ENCODE results near the gene CAPN15.
"Not testable (repeated sequence)": the region's sequence is repeated elsewhere in the genome, so short reads cannot be mapped to it uniquely, and the experiment has no call there.

CAPN15 gene

GRCh38 chr16:527015-527903 is at the start of gene CAPN15:
CAPN15 (plus strand) TSS chr16:527712; CDS start chr16:546839, 19,127 bp downstream.
- DNase-seq (ENCODE audit: low spot score): peak; percentile 85

DNA sequence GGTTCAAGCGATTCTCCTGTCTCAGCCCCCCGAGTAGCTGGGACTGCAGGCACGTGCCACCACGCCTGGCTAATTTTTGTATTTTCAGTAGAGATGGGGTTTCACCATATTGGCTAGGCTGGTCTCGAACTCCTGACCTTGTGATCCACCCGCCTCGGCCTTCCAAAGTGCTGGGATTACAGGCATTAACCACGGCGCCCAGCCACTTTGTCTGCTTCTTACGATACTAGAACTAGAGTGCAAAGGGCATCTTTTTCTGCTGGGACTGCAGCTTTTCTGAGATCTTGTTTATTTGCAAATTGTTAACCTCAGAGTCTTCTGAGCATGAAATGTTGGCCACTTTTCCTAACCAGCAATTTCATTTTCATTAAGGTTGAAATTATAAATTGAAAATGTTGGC is 49.2 kb upstream of the CAPN15 start:
- not testable (repeated sequence) for DNase-seq (ENCODE audit: low spot score)

DNA sequence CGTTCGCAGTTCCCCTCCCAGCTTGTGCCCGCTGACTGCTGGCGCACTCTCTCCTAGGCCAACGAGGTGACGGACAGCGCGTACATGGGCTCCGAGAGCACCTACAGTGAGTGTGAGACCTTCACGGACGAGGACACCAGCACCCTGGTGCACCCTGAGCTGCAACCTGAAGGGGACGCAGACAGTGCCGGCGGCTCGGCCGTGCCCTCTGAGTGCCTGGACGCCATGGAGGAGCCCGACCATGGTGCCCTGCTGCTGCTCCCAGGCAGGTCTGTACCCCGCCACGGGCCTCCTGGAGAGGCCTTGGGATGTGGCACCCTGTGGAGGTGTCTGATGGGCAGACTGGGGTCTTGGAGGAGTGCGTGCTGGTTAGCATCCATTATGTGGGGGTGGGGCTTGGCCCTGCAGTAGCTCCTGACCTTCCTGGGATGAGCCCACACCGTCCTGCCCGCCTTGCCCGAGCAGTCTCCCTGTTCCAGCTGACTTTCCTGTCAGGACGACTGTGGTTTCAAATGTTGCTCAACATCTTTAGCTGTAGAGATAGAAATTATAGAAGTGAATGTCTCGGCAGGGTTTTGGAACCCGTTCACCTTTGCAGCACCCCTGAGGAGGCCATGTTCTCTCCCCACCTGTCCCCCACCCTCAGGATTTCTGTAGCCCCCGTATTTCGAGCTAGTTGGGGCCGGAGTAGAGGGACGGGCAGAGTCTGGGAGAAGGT is 44.9 kb upstream of the CAPN15 start:
- no peak for DNase-seq (ENCODE audit: low spot score)

GRCh38 chr16:483341-484075 is 44.0 kb upstream of the CAPN15 start:
- no peak for DNase-seq (ENCODE audit: low spot score)

DNA sequence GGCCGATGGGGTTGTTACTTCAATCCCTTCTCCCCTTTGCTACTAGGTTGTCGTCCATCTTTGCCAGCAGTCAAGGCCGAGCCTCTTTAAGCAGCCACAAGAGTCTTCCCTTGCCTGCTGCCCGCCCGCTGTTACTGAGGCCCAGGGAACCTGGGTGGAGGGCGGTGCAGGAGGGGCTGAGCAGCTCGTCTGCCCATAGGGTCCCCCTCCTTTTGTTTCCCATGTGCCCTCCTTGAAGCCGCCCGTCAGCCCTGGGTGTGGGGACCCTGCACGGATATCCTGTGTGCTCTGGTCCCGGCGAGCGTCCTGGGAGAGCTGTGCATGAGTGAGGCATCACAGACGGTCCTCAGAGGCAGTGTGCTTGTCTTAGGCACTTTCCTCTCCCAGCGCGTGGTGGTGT is 37.9 kb upstream of the CAPN15 start:
- DNase-seq (ENCODE audit: low spot score): no peak

DNA sequence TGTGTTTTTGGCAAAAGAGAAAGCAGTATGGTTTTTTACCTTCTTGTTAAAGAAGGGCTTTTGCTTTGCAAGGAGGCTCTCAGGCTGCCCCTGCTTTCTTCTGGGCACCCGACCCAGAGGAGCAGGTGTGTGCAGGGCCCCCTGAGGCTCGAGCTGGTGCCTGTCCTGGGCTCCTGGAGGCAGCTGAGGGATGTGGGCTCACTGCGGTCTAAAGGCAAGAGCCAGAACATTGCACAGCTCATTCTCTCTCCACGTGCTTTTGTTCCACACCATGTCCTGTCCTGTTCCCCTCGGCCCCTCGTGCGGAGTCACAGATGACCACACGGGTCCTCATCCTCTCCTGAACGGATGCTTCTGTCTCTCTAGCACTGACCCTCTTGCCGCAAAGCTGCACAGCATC is 36.7 kb upstream of the CAPN15 start:
- no peak for DNase-seq (ENCODE audit: low spot score)

DNA sequence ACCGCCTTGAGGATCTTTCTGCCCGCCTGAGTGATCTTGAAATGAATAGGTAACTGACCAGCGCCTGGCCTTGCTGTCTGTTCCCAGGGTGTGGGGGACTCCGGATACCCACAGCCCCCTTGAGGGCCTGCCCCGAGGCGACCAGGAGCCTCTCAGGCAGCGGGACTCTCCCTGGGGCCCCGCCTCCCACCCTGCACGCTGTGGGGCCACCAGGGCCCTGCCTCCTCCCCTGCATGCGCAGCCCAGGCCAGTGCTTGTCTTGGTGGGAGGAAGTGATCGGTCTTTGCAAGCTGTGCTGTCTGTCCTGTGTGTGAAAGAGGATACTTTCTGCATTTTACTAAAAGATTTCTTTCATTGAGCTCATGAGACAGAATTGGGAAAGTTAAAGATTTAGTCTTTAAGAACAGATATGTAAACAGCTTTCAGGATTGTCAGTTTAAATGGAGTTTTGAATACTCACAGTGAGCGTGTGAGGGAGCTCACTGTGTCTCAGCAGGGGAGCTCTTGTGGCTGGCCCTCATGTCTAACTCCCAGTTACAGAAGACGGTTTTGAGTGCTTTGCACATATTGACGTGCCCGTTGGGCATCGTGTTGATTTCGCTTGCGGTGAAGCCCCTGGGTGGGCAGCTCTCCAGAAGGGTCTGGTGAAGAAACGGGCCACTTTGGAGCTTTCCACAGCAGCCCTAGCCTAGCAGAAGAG is 36.1 kb upstream of the CAPN15 start:
- DNase-seq (ENCODE audit: low spot score): no peak

- no peak for DNase-seq (ENCODE audit: low spot score)
Observed at GRCh38 chr16:492211-492875, 35.2 kb upstream of the CAPN15 start.

- DNase-seq (ENCODE audit: low spot score): not testable (repeated sequence)
Observed at GRCh38 chr16:494676-495075, 32.8 kb upstream of the CAPN15 start.

- DNase-seq (ENCODE audit: low spot score): no peak
Observed at GRCh38 chr16:495127-495748, 32.3 kb upstream of the CAPN15 start.

DNA sequence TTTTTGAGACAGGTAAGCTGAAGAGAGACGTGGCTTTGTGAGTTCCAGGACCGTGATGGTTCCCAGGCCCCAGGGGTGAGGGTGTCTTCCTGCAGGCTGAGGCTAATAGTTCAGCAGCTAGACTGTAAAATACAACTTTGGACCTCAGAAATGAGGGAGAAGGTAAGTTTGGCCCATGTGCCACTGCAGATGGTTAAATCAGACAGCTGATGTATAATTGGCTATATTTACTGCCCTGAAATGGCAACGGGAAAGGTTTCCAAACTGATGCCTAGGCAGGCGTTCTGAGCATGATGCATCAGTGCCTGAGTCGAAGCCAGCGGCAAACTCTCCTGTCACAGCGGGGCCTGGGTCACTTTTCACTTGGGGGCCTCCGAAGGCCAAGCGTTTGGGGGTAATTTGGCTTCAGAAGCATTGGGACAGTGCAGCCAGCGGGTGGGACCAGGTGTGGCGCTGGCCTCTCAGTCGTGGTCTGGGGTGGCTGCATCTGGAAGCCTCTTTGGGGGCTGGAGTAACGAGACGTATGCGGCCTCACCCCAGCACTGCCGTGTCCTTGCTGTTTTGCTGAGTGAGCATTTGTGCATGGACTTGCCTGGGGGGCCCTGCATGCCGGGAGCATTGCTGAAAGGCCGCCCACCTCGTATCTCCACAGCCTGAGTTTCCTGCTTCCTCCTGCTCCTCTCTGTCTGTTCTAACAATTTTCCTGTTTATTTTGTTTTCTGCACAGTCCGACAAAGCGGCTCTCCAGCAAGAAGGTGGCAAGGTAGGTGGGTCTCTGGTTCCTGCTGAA is 31.2 kb upstream of the CAPN15 start:
- no peak for DNase-seq (ENCODE audit: low spot score)

- no peak for DNase-seq (ENCODE audit: low spot score)
Observed at GRCh38 chr16:497258-497657, 30.3 kb upstream of the CAPN15 start.

DNA sequence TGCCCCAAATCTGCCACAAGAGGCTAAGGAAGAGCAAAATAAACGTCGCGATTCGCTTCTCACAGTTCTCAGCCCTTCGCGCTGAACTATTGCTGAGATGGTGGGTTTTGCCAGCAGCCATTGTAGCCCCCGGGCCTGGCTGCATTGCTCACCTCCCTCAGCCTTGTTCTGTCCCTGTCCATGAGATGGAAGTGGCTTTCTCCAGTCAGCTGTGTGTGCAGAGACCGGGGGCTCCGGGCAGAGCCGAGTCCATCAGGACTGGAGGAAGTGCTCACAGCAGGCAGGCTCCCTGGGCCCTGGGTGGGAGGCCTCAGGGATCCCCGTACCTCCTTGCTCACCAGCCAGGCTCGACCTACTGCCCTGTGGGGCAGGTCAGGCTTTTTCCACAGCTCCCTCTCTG is 27.6 kb upstream of the CAPN15 start:
- no peak for DNase-seq (ENCODE audit: low spot score)

DNA sequence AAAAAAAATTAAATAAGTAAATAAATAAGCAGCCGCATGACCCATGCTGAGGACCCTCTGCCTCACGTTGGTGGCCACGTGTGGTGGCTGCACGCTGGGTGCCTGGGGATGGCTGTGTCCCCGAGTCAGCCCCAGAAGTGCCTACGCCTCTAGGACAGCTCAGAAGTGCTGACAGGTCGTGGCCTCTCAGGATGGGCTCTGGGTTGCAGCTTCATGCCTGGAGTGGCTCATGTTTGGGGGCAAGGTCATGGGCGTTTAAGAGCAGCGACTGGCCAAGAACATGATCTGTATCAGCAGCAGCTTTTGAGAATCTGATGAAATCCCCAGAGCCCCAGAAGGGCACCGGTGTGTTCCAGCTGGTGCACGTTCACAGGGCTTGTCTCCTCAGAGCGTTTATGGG is 26.8 kb upstream of the CAPN15 start:
- DNase-seq (ENCODE audit: low spot score): no peak

DNA sequence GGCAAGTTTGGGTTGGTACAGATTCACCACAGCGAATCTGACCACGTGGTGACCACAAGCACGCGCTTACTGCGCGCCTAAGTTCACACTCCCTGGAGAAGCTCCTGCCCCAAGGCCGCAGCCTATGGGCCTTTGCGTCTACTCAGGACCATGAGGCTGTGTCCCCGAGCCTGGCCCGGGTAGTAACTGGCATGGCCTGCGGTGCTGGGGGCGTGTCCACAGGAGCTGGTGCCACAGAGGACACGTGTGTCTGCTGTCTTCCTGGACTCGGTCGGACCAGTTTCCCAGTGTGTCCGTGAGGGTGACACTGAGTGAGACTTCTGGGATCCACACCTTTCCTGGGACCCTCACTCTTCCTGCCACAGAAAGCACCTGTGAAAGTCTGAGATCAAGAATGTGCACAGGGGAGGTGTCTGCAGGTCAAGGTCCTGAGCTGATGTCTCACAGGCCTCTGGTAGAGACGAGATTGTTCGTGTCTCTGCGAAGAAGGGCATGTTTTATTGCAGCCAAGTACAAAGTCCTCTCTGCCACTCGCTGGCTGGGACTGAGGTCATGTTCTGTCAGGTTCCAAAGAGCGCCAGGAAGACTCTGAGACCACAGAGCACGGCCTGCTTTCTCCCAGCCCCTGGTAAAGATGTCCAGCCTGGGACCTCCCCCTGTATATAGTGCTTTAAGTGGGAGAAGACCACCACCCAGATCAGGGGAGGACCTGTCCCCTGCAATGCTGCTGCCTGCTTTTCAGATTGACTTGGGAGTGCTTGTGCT is 25.2 kb upstream of the CAPN15 start:
- no peak for DNase-seq (ENCODE audit: low spot score)

- DNase-seq (ENCODE audit: low spot score): no peak
Observed at GRCh38 chr16:503150-504071, 24.1 kb upstream of the CAPN15 start.

DNA sequence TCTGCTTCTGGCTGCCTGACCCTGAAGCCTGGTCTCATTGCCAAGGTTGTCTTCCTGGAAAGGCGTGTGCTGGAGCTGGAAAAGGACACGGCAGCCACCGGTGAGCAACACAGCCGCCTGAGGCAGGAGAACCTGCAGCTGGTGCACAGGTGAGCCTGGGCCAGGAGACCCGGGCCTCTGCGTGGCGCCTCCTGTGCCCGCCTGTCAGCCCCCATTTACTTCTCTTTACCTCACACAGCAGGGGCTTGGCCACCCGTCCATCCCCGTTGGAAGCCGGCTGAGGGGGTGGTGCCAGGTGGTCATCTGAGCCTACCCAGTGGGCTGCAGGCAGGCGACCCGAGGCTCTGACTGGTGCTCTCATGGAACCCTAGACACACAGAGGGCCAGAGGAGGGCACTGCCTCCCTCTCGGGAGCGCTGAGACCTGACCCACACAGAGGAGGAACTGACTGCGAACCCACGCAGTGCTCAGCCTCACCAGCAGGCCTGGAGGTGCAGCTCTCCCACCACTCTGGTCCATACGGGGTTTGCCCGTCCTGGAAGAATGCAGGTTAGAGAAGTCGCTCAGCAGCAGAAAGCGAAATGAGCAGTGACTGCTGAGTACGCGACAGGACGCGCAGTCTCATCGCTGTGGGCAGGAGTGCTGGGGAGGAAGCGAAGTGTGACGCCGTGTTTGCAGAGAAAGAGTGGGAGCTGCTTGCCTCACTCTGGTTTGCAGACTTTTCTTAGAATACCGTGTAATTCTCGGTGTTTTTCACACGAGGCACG is 21.9 kb upstream of the CAPN15 start:
- peak; percentile 77 for DNase-seq (ENCODE audit: low spot score)

DNA sequence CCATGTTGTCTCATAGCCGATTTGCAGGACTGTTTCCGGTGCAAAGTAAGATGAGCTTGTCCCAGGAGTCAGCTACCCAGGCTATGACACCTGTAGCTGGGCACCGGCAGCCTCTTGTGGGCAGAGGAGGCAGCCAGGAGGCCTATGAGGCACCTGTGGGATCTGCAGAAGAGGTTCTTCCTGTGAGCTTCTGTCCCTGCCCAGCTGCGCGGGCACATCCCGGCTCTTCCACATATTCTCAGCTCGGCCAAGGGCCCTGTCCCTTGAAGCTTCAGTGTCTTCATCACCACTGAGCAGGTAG is 21.3 kb upstream of the CAPN15 start:
- DNase-seq (ENCODE audit: low spot score): no peak

Measured in putamen (tissue), 1 donor.